Liver (tissue), 9 donors: Measurements from ENCODE around the gene FRK. TPM values are rescaled to one million over a fixed set of nuclear protein-coding genes. Genes with fewer than 3 reads are reported as not detected.

Source experiments
- DNase-seq: peaks from one replicate; pipeline ENCODE4 v3.0.0-alpha.2; 2017; ENCODE audit warnings: low spot score
- H3K27ac ChIP-seq, 2 donors: one replicate each; pipeline ENCODE4 v1.7.0; 2013; ENCODE audit warnings: inconsistent platforms in 2 of 2, low read length in 2 of 2, control low read depth in 1 of 2, low read depth in 1 of 2, mild to moderate bottlenecking in 1 of 2
- H3K27me3 ChIP-seq, 4 donors: one replicate each; pipeline versions ENCODE4 v1.6.1 to v1.7.0; 2013; ENCODE audit warnings: low read length in 3 of 4, inconsistent platforms in 1 of 4, mild to moderate bottlenecking in 1 of 4, moderate library complexity in 1 of 4; ENCODE audit not compliant: control insufficient read depth in 4 of 4, insufficient read depth in 4 of 4
- H3K36me3 ChIP-seq, 4 donors: one replicate each; pipeline versions ENCODE4 v1.6.1 to v1.7.0; 2013; ENCODE audit warnings: low read length in 3 of 4, mild to moderate bottlenecking in 3 of 4, low read depth in 1 of 4, moderate library complexity in 1 of 4; ENCODE audit not compliant: control insufficient read depth in 4 of 4, insufficient read depth in 3 of 4
- H3K4me1 ChIP-seq, 4 donors: one replicate each; pipeline versions ENCODE4 v1.6.1 to v1.7.0; 2013; ENCODE audit warnings: low read length in 3 of 4, mild to moderate bottlenecking in 3 of 4, moderate library complexity in 1 of 4; ENCODE audit not compliant: control insufficient read depth in 4 of 4, insufficient read depth in 4 of 4
- H3K4me3 ChIP-seq, 3 donors: one replicate each; pipeline versions ENCODE4 v1.6.1 to v1.7.0; 2013; ENCODE audit warnings: low read length in 3 of 3, control low read depth in 1 of 3, low read depth in 1 of 3, mild to moderate bottlenecking in 1 of 3
- H3K9ac ChIP-seq, 2 donors: one replicate each; pipeline ENCODE4 v1.7.0; 2013; ENCODE audit warnings: low read length in 2 of 2, mild to moderate bottlenecking in 2 of 2, moderate library complexity in 2 of 2, control low read depth in 1 of 2, low read depth in 1 of 2
- H3K9me3 ChIP-seq, 4 donors: one replicate each; pipeline versions ENCODE4 v1.6.1 to v1.7.0; 2013; ENCODE audit warnings: low read length in 3 of 4; ENCODE audit not compliant: control insufficient read depth in 4 of 4
- ATF3 ChIP-seq: IDR thresholded peaks from 2 replicates; pipeline ENCODE4 v1.6.1; 2016; ENCODE audit warnings: antibody characterized with exemption
- CTCF ChIP-seq: fragments of 150-350 bp; IDR thresholded peaks from 2 replicates; pipeline ENCODE4 v1.5.1; 2017; ENCODE audit warnings: improper control_type of control experiment, low read depth, low read length; ENCODE audit not compliant: missing input control
- EGR1 ChIP-seq, 2 donors: IDR thresholded peaks; 2 replicates each; pipeline ENCODE4 v1.6.1; 2016 to 2018; ENCODE audit warnings: antibody characterized with exemption in 2 of 2, low read depth in 2 of 2
- FOXA1 ChIP-seq: IDR thresholded peaks from 2 replicates; pipeline ENCODE4 v1.6.1; 2016; ENCODE audit warnings: antibody characterized with exemption
- FOXA2 ChIP-seq: IDR thresholded peaks from 2 replicates; pipeline ENCODE4 v1.6.1; 2016; ENCODE audit warnings: antibody characterized with exemption
- GABPA ChIP-seq, 2 donors: IDR thresholded peaks in 1 of 2; conservative IDR thresholded peaks in 1 of 2; 2 replicates each; pipeline ENCODE4 v1.6.1; 2016; ENCODE audit warnings: antibody characterized with exemption in 2 of 2, mild to moderate bottlenecking in 1 of 2, moderate library complexity in 1 of 2
- HNF4A ChIP-seq, 2 donors: conservative IDR thresholded peaks; 2 replicates each; pipeline ENCODE4 v1.6.1; 2016; ENCODE audit warnings: antibody characterized with exemption in 2 of 2, mild to moderate bottlenecking in 2 of 2
- HNF4G ChIP-seq: IDR thresholded peaks from 2 replicates; pipeline ENCODE4 v1.6.1; 2016; ENCODE audit warnings: antibody characterized with exemption
- JUND ChIP-seq, 2 donors: IDR thresholded peaks; 2 replicates each; pipeline ENCODE4 v1.6.1; 2016; ENCODE audit warnings: antibody characterized with exemption in 2 of 2
- MAX ChIP-seq: IDR thresholded peaks from 2 replicates; pipeline ENCODE4 v1.6.1; 2016; ENCODE audit warnings: antibody characterized with exemption
- NR2F2 ChIP-seq: IDR thresholded peaks from 2 replicates; pipeline ENCODE4 v1.6.1; 2016; ENCODE audit warnings: antibody characterized with exemption
- RAD21 ChIP-seq, 2 donors: IDR thresholded peaks; 2 replicates each; pipeline ENCODE4 v1.6.1; 2016; ENCODE audit warnings: antibody characterized with exemption in 2 of 2, mild to moderate bottlenecking in 2 of 2
- RXRA ChIP-seq, 2 donors: IDR thresholded peaks; 2 replicates each; pipeline ENCODE4 v1.6.1; 2017 to 2018; ENCODE audit warnings: antibody characterized with exemption in 2 of 2, mild to moderate bottlenecking in 1 of 2
- SP1 ChIP-seq: IDR thresholded peaks from 2 replicates; pipeline ENCODE4 v1.6.1; 2018; ENCODE audit warnings: antibody characterized with exemption, mild to moderate bottlenecking
- TAF1 ChIP-seq: conservative IDR thresholded peaks from 2 replicates; pipeline ENCODE4 v1.6.1; 2016; ENCODE audit warnings: antibody characterized with exemption, mild to moderate bottlenecking
- YY1 ChIP-seq: IDR thresholded peaks from 2 replicates; pipeline ENCODE4 v1.6.1; 2016; ENCODE audit warnings: antibody characterized with exemption, mild to moderate bottlenecking
- ZBTB33 ChIP-seq: IDR thresholded peaks from 2 replicates; pipeline ENCODE4 v1.6.1; 2016; ENCODE audit warnings: antibody characterized with exemption
- WGBS: extraction: QIAGEN DNeasy Blood & Tissue Kit; methylation state at CpG from one replicate; pipeline ENCODE4 v1.1.7; 2013; 5-methylcytosine and 5-hydroxymethylcytosine counted together
- polyA plus RNA-seq, 2 donors: library from polyadenylated mRNA; stranded (reverse) in 1 of 2; unstranded in 1 of 2; fragments of 200-250 nt in 1 of 2; fragments of >200 nt in 1 of 2; fragmentation: Nextera tagmentation in 1 of 2; extraction: Ambion mirVana in 1 of 2; gene quantifications; one replicate each; pipeline versions ENCODE4 v1.2.1 to v1.2.3, GENCODE V29; 2013 to 2015
- total RNA-seq, 2 donors: library from RNA; depleted of rRNA; stranded (reverse); fragments of >200 nt; gene quantifications; one replicate each; pipeline ENCODE4 v1.2.3, GENCODE V29; 2014
- donor health status: healthy.
- donor health status: healthy.
- donor health status: healthy.
- donor health status: healthy.
- donor health status: healthy.

FRK gene
- total and polyA plus RNA-seq, 4 donors = 3.6 to 26.8 (median 5.3) TPM

GRCh38 chr6:116106146-116106545 lies 45.5 kb upstream of the FRK start:
- Histone ChIP-seq H3K27me3 (no peaks in the 10 kb centered on the region), H3K9me3 (no peaks in the 10 kb centered on the region), H3K36me3 (peaks cover 0 to 25% (median 18%) of the 10 kb centered on the region in 4 donors), H3K9ac (no peak overlapping the region), H3K4me3 (no peak overlapping the region), H3K4me1 (peaks cover 1 to 69% (median 51%) of the 10 kb centered on the region in 4 donors), H3K27ac (no peak overlapping the region)
- no peak for DNase-seq
- 7% methylated on average over 1 of the region's 1 CpG for WGBS
- TF ChIP-seq MAX (no peak), NR2F2 (peak; percentile 37)

GRCh38 chr6:116105247-116105646 lies 44.6 kb upstream of the FRK start:
- TF ChIP-seq FOXA2 (no peak), ZBTB33 (no peak), SP1 (peak; percentile 60), EGR1 (IDR thresholded peaks at IDR 0.05; ENCODE audit: low read depth in 2 of 2) (no peak), RAD21 (IDR thresholded peaks at IDR 0.05) (peak in 1 of 2 donors; percentile 18), TAF1 (no peak), MAX (no peak), JUND (IDR thresholded peaks at IDR 0.05) (peak in 1 of 2 donors; percentile 25), ATF3 (peak; percentile 17), RXRA (IDR thresholded peaks at IDR 0.05) (peak; percentile 69 to 75), YY1 (no peak), GABPA (IDR thresholded peaks at IDR 0.05 in 1 of 2, conservative IDR thresholded peaks at IDR 0.05 in 1 of 2) (no peak), HNF4A (conservative IDR thresholded peaks at IDR 0.05) (peak; percentile 83 to 90)
- Histone ChIP-seq H3K9ac (no peak overlapping the region), H3K4me1 (peaks cover 1 to 62% (median 50%) of the 10 kb centered on the region in 4 donors), H3K9me3 (no peaks in the 10 kb centered on the region), H3K27ac (peak overlapping the region; percentile 61 to 64), H3K4me3 (no peak overlapping the region), H3K27me3 (no peaks in the 10 kb centered on the region), H3K36me3 (peaks cover 0 to 19% (median 12%) of the 10 kb centered on the region in 4 donors)
- DNase-seq = no peak
- WGBS = 58% methylated on average over 3 of the region's 3 CpGs

GRCh38 chr6:116104636-116105035 lies 43.9 kb upstream of the FRK start:
- WGBS = 48% methylated on average over 1 of the region's 1 CpG
- no peak overlapping the region for H3K9ac ChIP-seq
- no peaks in the 10 kb centered on the region for H3K27me3 ChIP-seq
- H3K4me3 ChIP-seq = no peak overlapping the region
- peaks cover 0 to 14% (median 8%) of the 10 kb centered on the region in 4 donors for H3K36me3 ChIP-seq
- DNase-seq = no peak
- H3K4me1 ChIP-seq = peaks cover 1 to 68% (median 54%) of the 10 kb centered on the region in 4 donors
- H3K9me3 ChIP-seq = no peaks in the 10 kb centered on the region
- H3K27ac ChIP-seq = peak overlapping the region; percentile 61 to 64
- TF ChIP-seq RXRA (IDR thresholded peaks at IDR 0.05) (no peak), NR2F2 (no peak), FOXA1 (no peak), HNF4G (no peak), ZBTB33 (no peak), ATF3 (no peak), HNF4A (conservative IDR thresholded peaks at IDR 0.05) (no peak), YY1 (no peak), JUND (IDR thresholded peaks at IDR 0.05) (no peak), TAF1 (no peak), SP1 (no peak), CTCF (no peak), FOXA2 (no peak), GABPA (IDR thresholded peaks at IDR 0.05 in 1 of 2, conservative IDR thresholded peaks at IDR 0.05 in 1 of 2) (no peak), RAD21 (IDR thresholded peaks at IDR 0.05) (no peak), EGR1 (IDR thresholded peaks at IDR 0.05; ENCODE audit: low read depth in 2 of 2) (no peak), MAX (no peak)
